Measurements from ENCODE around the gene SLC2A13.

GRCh38 chr12:39959031-39959430 lies 146.8 kb downstream of the SLC2A13 start:
- TF ChIP-seq, protein P1, sequence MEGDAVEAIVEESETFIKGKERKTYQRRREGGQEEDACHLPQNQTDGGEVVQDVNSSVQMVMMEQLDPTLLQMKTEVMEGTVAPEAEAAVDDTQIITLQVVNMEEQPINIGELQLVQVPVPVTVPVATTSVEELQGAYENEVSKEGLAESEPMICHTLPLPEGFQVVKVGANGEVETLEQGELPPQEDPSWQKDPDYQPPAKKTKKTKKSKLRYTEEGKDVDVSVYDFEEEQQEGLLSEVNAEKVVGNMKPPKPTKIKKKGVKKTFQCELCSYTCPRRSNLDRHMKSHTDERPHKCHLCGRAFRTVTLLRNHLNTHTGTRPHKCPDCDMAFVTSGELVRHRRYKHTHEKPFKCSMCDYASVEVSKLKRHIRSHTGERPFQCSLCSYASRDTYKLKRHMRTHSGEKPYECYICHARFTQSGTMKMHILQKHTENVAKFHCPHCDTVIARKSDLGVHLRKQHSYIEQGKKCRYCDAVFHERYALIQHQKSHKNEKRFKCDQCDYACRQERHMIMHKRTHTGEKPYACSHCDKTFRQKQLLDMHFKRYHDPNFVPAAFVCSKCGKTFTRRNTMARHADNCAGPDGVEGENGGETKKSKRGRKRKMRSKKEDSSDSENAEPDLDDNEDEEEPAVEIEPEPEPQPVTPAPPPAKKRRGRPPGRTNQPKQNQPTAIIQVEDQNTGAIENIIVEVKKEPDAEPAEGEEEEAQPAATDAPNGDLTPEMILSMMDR (conservative IDR thresholded peaks at IDR 0.05; ENCODE audit: low read length) = no peak
- TF ChIP-seq EZH2phosphoT487 (IDR thresholded peaks at IDR 0.05; ENCODE audit: borderline replicate concordance) = no peak
